MM.1S (cell line): Measurements from ENCODE around the gene ABCC1.

Experiments
- CTCF ChIP-seq: fragments of 300-600 bp; sonication (generic); IDR thresholded peaks from 2 replicates; pipeline ENCODE4 v1.5.1; 2016; ENCODE audit warnings: antibody characterized with exemption, low read length, mixed read lengths
- EZH2 ChIP-seq: fragments of 300-600 bp; sonication (generic); optimal IDR thresholded peaks from 2 replicates; pipeline ENCODE3; 2017; ENCODE audit warnings: low read depth, mild to moderate bottlenecking, antibody characterized with exemption, low read length, mixed read lengths

GRCh38 chr16:16186820-16187219, 237.4 kb downstream of the ABCC1 start:
- TF ChIP-seq CTCF = no peak
- TF ChIP-seq EZH2 = no peak
